Measurements from ENCODE around the gene SPHK1.

SPHK1 gene

GRCh38 chr17:76385892-76386786 lies 1.7 kb downstream of the SPHK1 start:
- no peak for DNase-seq

GRCh38 chr17:76386966-76387765 lies 2.8 kb downstream of the SPHK1 start:
- DNase-seq, result no peak

GRCh38 chr17:76388966-76389888 lies 4.8 kb downstream of the SPHK1 start:
- no peak for DNase-seq

DNA sequence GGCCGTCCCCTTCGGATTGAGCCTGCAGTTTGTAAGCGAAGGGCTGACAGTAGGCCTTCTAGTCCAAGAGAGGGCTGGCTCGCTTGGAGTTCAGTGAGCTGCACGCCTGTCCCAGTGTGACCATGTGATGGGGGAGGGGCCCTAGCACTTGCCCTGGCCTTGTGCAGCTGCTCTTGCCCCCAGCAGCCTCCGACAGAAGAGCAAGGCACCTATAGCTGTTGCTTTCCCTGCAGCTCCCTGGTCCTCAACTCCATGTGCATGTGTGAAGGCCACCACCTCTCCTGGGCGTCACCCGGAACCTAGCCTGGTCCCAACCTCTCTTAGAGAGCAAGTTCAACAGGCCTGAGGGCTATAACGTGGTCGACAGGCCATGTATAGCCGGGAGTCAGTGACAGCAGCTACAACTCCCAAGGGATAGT lies 5.6 kb downstream of the SPHK1 start:
- DNase-seq, result no peak

GRCh38 chr17:76391200-76391715 lies 6.8 kb downstream of the SPHK1 start:
- DNase-seq, result no peak

DNA sequence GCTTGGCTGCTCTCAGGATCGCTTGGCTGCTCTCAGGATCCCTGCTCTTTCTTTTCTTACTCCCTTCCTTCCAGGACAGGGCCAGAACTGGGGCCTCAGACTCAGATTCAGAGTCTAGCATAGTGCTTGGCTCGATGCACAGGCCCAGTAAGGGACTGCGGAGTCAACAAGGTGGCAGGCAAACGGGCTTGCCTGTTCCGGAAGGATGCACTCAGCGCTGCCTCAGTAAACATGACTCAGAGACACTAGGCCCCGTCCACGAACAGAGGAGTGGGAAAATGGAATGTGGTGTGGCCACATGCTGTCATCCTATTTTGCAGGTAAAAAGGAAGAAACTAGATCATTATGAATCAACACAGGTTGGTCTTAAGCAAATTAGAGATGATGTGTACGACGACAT lies 9.8 kb downstream of the SPHK1 start:
- no peak for DNase-seq

DNA sequence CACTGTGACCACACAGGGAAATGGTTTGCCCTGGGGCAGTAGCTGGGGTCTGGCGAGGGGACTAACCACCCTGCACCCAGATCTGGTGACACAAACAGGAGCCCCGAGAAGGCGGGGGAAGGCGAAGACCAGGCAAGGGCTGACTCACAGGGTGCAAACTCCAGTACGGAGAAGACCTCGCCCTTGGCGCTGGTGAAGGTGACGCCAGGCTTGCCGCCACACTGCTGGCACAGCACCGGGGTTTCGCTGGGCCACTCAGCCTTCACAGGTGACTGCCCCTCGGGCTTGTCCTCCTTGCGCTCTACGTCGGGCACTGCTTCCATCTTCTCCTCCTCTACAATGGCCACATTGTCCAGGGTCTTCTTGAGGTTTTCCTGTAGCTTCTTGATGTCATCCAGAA lies 11.6 kb downstream of the SPHK1 start:
- DNase-seq, result no peak

GRCh38 chr17:76397184-76397583 lies 12.8 kb downstream of the SPHK1 start:
- DNase-seq, result no peak

DNA sequence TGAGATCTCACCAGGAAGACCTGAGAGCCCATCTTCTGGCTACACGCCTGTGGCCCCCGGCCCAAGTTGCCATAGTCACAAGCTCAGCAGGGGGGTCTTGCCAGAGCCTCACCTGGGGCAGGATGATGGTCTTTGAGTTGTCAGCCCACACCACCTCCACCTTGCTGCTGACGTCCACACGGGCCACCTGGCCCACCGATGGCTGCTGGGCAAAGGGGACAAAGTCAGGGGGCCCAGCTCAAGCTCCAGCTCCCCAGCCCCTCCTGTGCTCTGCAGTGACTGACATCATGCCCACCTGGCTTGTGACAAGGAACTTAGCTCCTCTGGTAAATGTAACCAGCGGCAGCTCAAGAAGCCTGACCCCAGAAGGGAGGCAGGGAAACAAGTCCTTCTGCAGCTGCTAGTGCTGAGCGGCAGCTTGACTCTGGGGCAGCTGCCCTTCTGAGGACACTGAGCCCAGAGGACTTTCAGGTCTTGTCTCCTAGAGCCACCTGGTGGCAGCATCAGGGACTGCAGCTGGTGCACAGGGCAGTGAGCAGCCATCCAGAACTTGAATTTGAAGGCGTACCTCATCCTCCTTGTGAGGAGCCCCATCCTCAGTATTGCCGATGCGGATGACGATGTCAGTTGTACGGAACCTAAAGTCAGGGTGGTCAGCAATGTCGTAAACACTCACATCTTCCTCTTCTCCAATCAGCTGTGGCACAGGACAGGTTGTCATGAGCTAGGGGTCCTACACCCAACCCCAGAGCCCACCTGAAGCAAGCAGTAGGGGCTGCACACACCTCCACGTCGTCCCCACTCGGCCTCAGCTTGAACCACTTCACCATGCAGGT lies 13.5 kb downstream of the SPHK1 start:
- DNase-seq, result no peak

DNA sequence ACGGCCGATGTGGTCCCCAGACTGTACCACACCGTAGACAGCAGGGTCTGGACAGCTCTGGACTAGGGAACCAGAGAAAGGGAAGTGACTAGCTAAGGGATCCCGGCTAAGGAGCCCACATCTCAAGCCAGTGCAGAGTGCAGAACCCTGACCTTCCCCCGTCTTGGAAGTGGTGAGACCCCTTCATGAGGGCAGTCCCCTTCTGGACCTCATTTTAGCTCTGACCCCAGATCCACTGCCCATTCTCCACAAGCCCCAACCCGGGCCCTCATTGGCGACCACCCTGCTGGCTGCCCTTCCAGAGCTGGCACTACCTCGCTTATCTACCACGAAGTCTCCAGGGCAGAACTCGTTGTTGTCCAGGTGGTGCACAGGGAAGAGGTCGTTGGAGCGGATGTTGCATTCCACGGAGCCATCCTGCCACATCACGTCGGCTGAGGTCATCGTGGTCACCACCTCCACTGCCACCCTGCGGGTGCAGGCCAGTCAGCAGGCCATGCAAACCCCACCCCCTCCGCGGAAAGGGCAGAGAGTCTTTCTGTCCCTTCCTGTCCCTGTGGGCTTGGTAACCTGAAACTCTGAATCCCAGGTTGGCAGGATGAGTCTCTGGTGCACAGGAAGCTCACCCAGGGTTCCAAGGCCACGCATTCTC lies 14.2 kb downstream of the SPHK1 start:
- no peak for DNase-seq

GRCh38 chr17:76399175-76400172 lies 15.1 kb downstream of the SPHK1 start:
- DNase-seq, result no peak

GRCh38 chr17:76402711-76403110 lies 18.3 kb downstream of the SPHK1 start:
- DNase-seq, result no peak

GRCh38 chr17:76404256-76404655 lies 19.8 kb downstream of the SPHK1 start:
- no peak for DNase-seq

GRCh38 chr17:76404976-76405563 lies 20.7 kb downstream of the SPHK1 start:
- no peak for DNase-seq

DNA sequence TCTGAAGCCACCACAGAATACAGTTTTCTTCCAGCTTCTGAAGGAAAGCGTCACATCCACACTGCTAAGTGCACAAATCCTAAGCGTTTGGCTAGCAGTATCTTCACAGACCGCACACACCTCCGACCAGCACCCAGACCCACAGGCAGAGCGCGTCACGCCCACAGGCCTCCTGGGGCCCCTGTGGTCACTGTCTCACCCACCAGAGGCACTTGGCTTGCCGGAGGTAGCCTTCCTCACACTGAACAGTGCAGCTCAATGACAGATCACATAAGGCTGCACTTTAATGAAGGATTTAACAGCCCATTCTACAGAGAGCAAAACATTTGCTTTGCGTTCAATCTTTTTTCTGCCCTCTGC lies 21.2 kb downstream of the SPHK1 start:
- no peak for DNase-seq

DNA sequence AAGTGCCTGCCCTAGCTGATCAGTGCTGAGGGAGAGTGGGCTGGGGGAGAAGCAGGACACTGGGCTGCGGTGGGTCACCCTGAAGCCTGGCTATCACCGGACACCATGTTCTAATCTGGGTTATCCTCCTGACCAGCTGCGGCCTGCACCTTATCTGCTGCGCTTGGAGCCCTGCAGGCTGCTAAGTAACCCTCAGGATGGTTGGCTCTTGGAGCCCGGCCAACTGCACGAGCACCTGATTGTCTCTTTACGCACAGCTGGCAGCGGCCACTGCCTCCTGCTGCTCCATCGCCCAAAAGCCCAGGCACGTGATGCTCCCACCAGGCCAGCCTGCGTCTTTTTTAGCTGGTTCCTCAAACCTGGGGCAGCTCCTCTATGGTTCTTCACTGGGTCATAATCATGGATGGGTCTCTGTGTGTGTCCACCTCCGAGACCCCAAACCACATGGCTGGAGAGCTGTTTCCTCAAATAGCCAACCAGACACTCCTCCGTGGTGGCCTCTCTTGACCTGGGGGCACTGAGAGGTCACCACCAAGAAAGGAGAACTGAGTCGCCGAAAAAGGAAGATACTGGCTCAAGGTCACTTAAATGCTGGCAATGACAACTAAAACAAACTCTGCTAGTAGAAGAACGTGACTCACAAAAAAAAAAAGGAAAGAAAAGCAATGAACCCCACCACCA lies 21.7 kb downstream of the SPHK1 start:
- no peak for DNase-seq

- no peak for DNase-seq
Measured at GRCh38 chr17:76407509-76407908, 23.1 kb downstream of the SPHK1 start.

- no peak for DNase-seq
Measured at GRCh38 chr17:76408037-76408849, 23.8 kb downstream of the SPHK1 start.

Data from NCI-H1436 treated with DMSO at 0.1 percent for 48 hours (cell line).